Ovary (tissue), 9 donors: ENCODE results near the gene FBN1. TPM values are rescaled to one million over a fixed set of nuclear protein-coding genes. Genes with fewer than 3 reads are reported as not detected.

Experiments
- DNase-seq, 5 donors: peaks; one replicate each; pipeline ENCODE4 v3.0.0-alpha.2; 2019 to 2020
- H3K27ac ChIP-seq, 2 donors: fragments of 200-600 bp; one replicate each; pipeline versions ENCODE4 v1.5.1 to v1.8.0; 2019 to 2022
- H3K27me3 ChIP-seq: fragments of 200-600 bp; one replicate; pipeline ENCODE4 v1.8.0; 2022
- H3K36me3 ChIP-seq: fragments of 200-600 bp; sonication (generic); one replicate; pipeline ENCODE4 v1.5.1; 2019
- H3K4me1 ChIP-seq: one replicate; pipeline ENCODE4 v1.8.1; 2013; ENCODE audit warnings: mild to moderate bottlenecking, moderate library complexity; ENCODE audit not compliant: insufficient read depth
- H3K4me3 ChIP-seq: fragments of 200-600 bp; sonication (generic); one replicate; pipeline ENCODE4 v1.5.1; 2017
- H3K9me3 ChIP-seq, 2 donors: fragments of 200-600 bp in 1 of 2; sonication (generic) in 1 of 2; one replicate each; pipeline versions ENCODE4 v1.5.1 to v1.8.1; 2013 to 2019; ENCODE audit warnings: mild to moderate bottlenecking in 1 of 2, moderate library complexity in 1 of 2
- CTCF ChIP-seq, 3 donors: fragments of 450-650 bp in 2 of 3; fragments of 200-600 bp in 1 of 3; IDR thresholded peaks; one replicate each; pipeline versions ENCODE4 v1.5.1 to v1.8.0; 2016 to 2022; ENCODE audit warnings: antibody characterized with exemption in 3 of 3, mild to moderate bottlenecking in 1 of 3
- EP300 ChIP-seq: sonication (generic); formaldehyde crosslinking; IDR thresholded peaks from one replicate; pipeline ENCODE4 v1.6.1; 2017; ENCODE audit warnings: antibody characterized with exemption
- POLR2A ChIP-seq: fragments of 450-650 bp; IDR thresholded peaks from one replicate; pipeline ENCODE4 v1.6.1; 2017; ENCODE audit warnings: antibody characterized with exemption, mild to moderate bottlenecking, moderate library complexity
- WGBS, 3 donors: extraction: QIAGEN DNeasy Blood & Tissue Kit in 1 of 3; methylation state at CpG; one replicate each; pipeline versions ENCODE4 v1.1.5 to v1.1.7; 2013 to 2017; 5-methylcytosine and 5-hydroxymethylcytosine counted together
- intact Hi-C, 4 donors: fragments of 100-400 bp; cut with DNase I; formaldehyde crosslinking; loops; one replicate each; pipeline versions ENCODE4 v1.11.0 to v1.15.1; 2022 to 2023
- polyA plus RNA-seq, 2 donors: library from polyadenylated mRNA; stranded (reverse); fragments of 200-250 nt in 1 of 2; fragments of 350-450 nt in 1 of 2; fragmentation: Illumina TruSeq in 1 of 2; extraction: RNeasy Lipid Tissue Mini Kit (QIAGEN cat#74804) in 1 of 2; gene quantifications; one replicate each; pipeline ENCODE4 v1.2.3, GENCODE V29; 2013 to 2014
- total RNA-seq, 7 donors: library from RNA; depleted of rRNA in 2 of 7; stranded (reverse); fragments of >200 nt in 2 of 7; fragmentation: NEBNext Ultra II Directional in 3 of 7; extraction: Animal tissue kit (Norgen Biotek cat#: 25700) in 3 of 7; gene quantifications; one replicate each; pipeline versions ENCODE4 v1.1.0 to v1.2.4, GENCODE V29; 2016 to 2023
- donor health status: DM: no; HTN: no; CAD: no; lungs with moderate emphysema.
- donor health status: DM: no; HTN: no; CAD: no.
- donor health status: Bipolar disorder and iron deficiency.
- donor health status: DM: yes; HTN: yes; CAD: no.
- donor health status: DM: no; HTN: no; CAD: no.
- donor health status: DM: yes; HTN: yes; CAD: no.

Gene FBN1
- total and polyA plus RNA-seq, 9 donors, result 62.5 to 159 (median 97.4) TPM

DNA sequence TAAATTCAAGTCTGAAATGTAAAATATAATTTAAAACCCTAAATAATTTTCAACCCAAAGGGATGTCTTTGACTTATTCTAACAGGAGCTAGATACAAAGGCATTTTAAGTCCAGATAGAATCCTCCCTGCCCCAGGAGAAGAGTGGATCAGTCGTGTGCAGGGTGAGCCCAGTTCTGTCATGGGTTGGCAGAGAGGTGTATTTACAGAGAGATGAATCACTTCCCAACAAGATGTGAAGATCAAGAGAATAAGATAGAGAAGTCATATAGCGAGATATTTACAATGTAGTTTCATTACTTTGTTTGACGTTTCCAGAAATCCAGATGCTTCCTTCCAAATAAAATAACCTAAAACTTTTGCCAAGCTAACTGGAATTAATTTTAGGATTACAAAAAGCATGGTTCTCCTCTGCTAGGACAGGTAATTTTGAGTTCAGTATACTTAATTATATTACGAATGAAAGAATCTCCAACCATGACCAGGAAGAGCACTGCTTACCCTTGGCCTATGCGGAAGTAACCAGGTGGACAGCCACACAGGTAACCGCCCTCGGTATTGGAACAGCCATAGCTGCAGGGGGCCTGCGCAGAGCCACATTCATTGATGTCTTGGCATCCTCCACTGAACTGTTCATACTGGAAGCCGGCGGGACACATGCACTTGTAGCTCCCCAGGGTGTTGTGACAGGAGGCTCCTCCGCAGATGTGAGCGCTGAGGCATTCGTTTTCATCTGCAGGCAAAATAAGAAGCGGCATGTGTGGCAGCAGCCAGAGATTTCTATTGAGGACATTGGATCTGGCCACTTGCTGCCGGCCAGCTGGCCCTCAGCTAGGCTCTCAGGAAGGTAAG lies 230.2 kb downstream of the FBN1 start:
- Histone ChIP-seq H3K4me1 (peaks cover 25% of the 10 kb centered on the region), H3K27me3 (no peaks in the 10 kb centered on the region), H3K4me3 (no peak overlapping the region), H3K36me3 (no peaks in the 10 kb centered on the region), H3K27ac (no peak overlapping the region), H3K9me3 (no peaks in the 10 kb centered on the region)
- no peak for TF ChIP-seq POLR2A
- TF ChIP-seq EP300, result no peak
- no peak for TF ChIP-seq CTCF (IDR thresholded peaks at IDR 0.05)
- intact Hi-C loops, result no loop called here
- 87 to 94% (median 91%) methylated on average over 15 of the region's 15 CpGs for WGBS, 3 donors
- no peak for DNase-seq

- Histone ChIP-seq H3K27me3 (no peaks in the 10 kb centered on the region), H3K9me3 (no peaks in the 10 kb centered on the region), H3K36me3 (no peaks in the 10 kb centered on the region), H3K4me1 (peaks cover 23% of the 10 kb centered on the region), H3K4me3 (no peak overlapping the region), H3K27ac (peak overlapping the region in 1 of 2 donors; percentile 19)
- TF ChIP-seq EP300, result no peak
- TF ChIP-seq POLR2A, result no peak
- TF ChIP-seq CTCF (IDR thresholded peaks at IDR 0.05), result no peak
- intact Hi-C loops, result no loop called here
- 34 to 51% (median 45%) methylated on average over 3 of the region's 3 CpGs for WGBS, 3 donors
- DNase-seq, result peak in 1 of 5 donors; percentile 52
These were observed 231.5 kb downstream of the FBN1 start for GRCh38 chr15:48414015-48414414.

DNA sequence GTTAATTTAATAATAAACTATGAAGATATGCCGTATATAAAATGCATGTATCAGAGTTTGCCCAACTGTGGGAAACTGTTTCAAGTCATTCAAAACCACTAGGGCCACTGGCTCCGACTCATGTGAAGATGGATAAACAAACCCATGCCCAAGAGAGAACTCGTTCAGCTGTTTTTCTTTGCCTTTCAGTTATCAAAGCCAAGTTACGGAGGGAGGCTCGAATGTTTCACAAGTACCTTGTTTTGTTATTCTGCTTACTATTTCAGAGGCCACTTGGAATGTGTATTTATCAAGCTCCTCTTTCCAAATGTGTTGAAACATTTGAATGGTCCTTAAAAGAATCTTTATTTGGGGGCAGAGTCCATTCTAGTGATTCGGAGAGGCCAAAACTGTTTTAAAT lies 232.2 kb downstream of the FBN1 start:
- intact Hi-C loops, result no loop called here
- 9 to 28% (median 12%) methylated on average over 6 of the region's 6 CpGs for WGBS, 3 donors
- Histone ChIP-seq H3K27me3 (no peaks in the 10 kb centered on the region), H3K36me3 (no peaks in the 10 kb centered on the region), H3K4me3 (no peak overlapping the region), H3K9me3 (no peaks in the 10 kb centered on the region), H3K27ac (peak overlapping the region in 1 of 2 donors; percentile 19), H3K4me1 (peaks cover 20% of the 10 kb centered on the region)
- TF ChIP-seq CTCF (IDR thresholded peaks at IDR 0.05) (no peak), POLR2A (no peak), EP300 (no peak)
- peak in 1 of 5 donors; percentile 26 for DNase-seq

GRCh38 chr15:48411971-48412591 lies 233.4 kb downstream of the FBN1 start:
- 47 to 62% (median 59%) methylated on average over 6 of the region's 6 CpGs for WGBS, 3 donors
- no peaks in the 10 kb centered on the region for H3K27me3 ChIP-seq
- no peaks in the 10 kb centered on the region for H3K9me3 ChIP-seq
- no peak for DNase-seq
- H3K27ac ChIP-seq, result peak overlapping the region in 1 of 2 donors; percentile 19
- intact Hi-C loops, result no loop called here
- peaks cover 17% of the 10 kb centered on the region for H3K4me1 ChIP-seq
- TF ChIP-seq POLR2A (no peak), EP300 (no peak), CTCF (IDR thresholded peaks at IDR 0.05) (no peak)
- no peaks in the 10 kb centered on the region for H3K36me3 ChIP-seq
- no peak overlapping the region for H3K4me3 ChIP-seq
